Heart right ventricle (tissue), 16 donors: ENCODE results near the gene USP5. TPM values are rescaled to one million over a fixed set of nuclear protein-coding genes. Genes with fewer than 3 reads are reported as not detected.

Experiments
- ATAC-seq, 8 donors: fragments of 200-7000 bp; cut with Tn5 transposase; one replicate each; pipeline ENCODE4 v1.9.1; 2020; ENCODE audit warnings: mild to moderate bottlenecking in 8 of 8, moderate library complexity in 8 of 8, moderate number of reproducible peaks in 1 of 8
- DNase-seq, 2 donors: peaks; one replicate each; pipeline ENCODE4 v3.0.0-alpha.2; 2020
- H3K27ac ChIP-seq, 10 donors: fragments of 200-600 bp; sonication (generic) in 2 of 10; one replicate each; pipeline versions ENCODE4 v1.5.0 to v1.8.0; 2020 to 2022; ENCODE audit warnings: mild to moderate bottlenecking in 3 of 10
- H3K27me3 ChIP-seq, 7 donors: fragments of 200-600 bp; one replicate each; pipeline ENCODE4 v1.8.0; 2021 to 2022; ENCODE audit warnings: mild to moderate bottlenecking in 2 of 7
- H3K36me3 ChIP-seq, 9 donors: fragments of 200-600 bp; sonication (generic) in 1 of 9; one replicate each; pipeline versions ENCODE4 v1.5.0 to v1.8.0; 2020 to 2022; ENCODE audit warnings: mild to moderate bottlenecking in 2 of 9
- H3K4me1 ChIP-seq, 9 donors: fragments of 200-600 bp; sonication (generic) in 1 of 9; one replicate each; pipeline versions ENCODE4 v1.5.0 to v1.8.0; 2020 to 2022; ENCODE audit warnings: mild to moderate bottlenecking in 4 of 9
- H3K4me3 ChIP-seq, 10 donors: fragments of 200-600 bp; sonication (generic) in 2 of 10; one replicate each; pipeline versions ENCODE4 v1.5.0 to v1.8.0; 2020 to 2022; ENCODE audit warnings: mild to moderate bottlenecking in 7 of 10, moderate library complexity in 2 of 10
- H3K9me3 ChIP-seq, 11 donors: fragments of 200-600 bp in 10 of 11; sonication (generic) in 2 of 11; one replicate each; pipeline versions ENCODE4 v1.5.0 to v1.8.0; 2013 to 2022; ENCODE audit warnings: mild to moderate bottlenecking in 2 of 11, control low read depth in 1 of 11, moderate library complexity in 1 of 11
- WGBS, 2 donors: extraction: QIAGEN DNeasy Blood & Tissue Kit; methylation state at CpG; one replicate each; pipeline ENCODE4 v1.1.7; 2013; ENCODE audit warnings: inconsistent platforms in 1 of 2; 5-methylcytosine and 5-hydroxymethylcytosine counted together
- intact Hi-C, 10 donors: fragments of 100-400 bp; cut with DNase I; formaldehyde crosslinking; loops; one replicate each; pipeline versions ENCODE4 v1.11.1 to v1.14.2; 2022
- polyA plus RNA-seq, 2 donors: library from polyadenylated mRNA; stranded (reverse); fragments of 200-250 nt; gene quantifications; one replicate each; pipeline ENCODE4 v1.2.3, GENCODE V29; 2013
- total RNA-seq, 10 donors: library from RNA; stranded (reverse); fragmentation: NEBNext Ultra II Directional in 3 of 10; extraction: Animal tissue kit (Norgen Biotek cat#: 25700) in 3 of 10; gene quantifications; one replicate each; pipeline versions ENCODE4 v1.2.1 to v1.2.4, GENCODE V29; 2021 to 2023
- TF ChIP-seq, protein P1 (sequence below), 9 donors: fragments of 200-600 bp; sonication (generic) in 2 of 9; IDR thresholded peaks; one replicate each; pipeline versions ENCODE4 v1.5.0 to v1.8.0; 2021 to 2022; ENCODE audit warnings: antibody characterized with exemption in 9 of 9, mild to moderate bottlenecking in 5 of 9, moderate library complexity in 1 of 9
- donor health status: Arrhythmogenic right ventricular cardiomyopathy.
- donor health status: ischemic (EF 13 %, LVEDD 7.1; RV severe dilation, severe dysfunction).
- donor health status: healthy with polysubstance abuse.
- donor health status: DM: no; HTN: yes; CAD: no.
- donor health status: DM: no; HTN: no; CAD: no.
- donor health status: ischemic (EF 25% LVEDD 6.9; RV normal size, moderate dysfunction).
- donor health status: ischemic (EF 25% LVEDD 5.7; RV mildly dilated, moderate dysfunction).
- donor health status: healthy.
- donor health status: DM: yes; HTN: yes; CAD: no.
- donor health status: Ischemic cardiomyopathy.
- donor health status: ischemic (EF 35%, LVEDD 5.7; RV mildly dilated, moderate dysfunction).
- donor health status: nonischemic (EF 11% LVEDD 7.7; RV severe dilation, severe dysfunction).
- donor health status: DM: yes; HTN: yes; CAD: no.
- donor health status: PGD.
- donor health status: ischemic (EF 29% LVEDD 5.4; RV normal size, mild dysfunction).
- donor health status: nonischemic (EF 23%, LVEDD 6.1; RV moderate dilation, normal function).

Gene USP5
- total and polyA plus RNA-seq, 12 donors: 17.6 to 95.5 (median 73.0) TPM

DNA sequence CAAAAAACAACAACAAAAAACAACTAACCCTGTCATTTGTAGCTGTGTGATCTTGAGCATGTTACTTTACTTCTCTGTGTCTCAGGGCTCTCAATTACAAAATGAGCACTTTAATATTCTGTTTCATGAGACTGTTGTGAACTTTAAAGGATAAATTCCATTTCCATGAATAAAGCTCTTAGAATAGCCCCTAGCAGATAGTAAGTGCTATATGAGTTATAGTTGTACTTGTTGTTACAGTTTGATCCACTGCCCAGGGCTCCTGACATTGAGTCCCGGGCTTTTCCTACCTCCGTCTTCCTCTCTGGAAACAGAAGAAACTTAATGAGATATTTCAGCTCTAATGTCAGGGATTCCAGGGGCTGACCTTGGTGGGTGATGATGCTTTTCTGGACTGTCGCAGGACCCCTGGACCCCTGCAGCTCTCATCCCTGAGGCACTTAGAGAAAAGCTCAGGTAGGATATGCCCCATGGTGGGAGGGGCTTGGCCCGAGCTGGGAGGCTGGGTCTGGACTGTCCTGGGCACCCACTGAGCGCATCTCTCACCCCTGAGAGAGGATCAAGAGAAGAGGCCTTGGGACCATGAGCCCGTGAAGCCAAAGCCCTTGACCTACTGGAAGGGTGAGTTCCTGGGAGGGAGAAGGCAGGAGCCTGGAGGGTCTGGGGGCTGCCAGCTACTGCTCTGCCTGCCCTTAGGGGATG lies 18.6 kb upstream of the USP5 start:
- Histone ChIP-seq H3K27ac (peak overlapping the region; percentile 33 to 91 (median 86)), H3K4me3 (peak overlapping the region in 9 of 10 donors; percentile 15 to 56 (median 47)), H3K27me3 (peaks cover 0 to 23% (median 0%) of the 10 kb centered on the region in 7 donors), H3K9me3 (no peaks in the 10 kb centered on the region), H3K4me1 (peaks cover 0 to 54% (median 15%) of the 10 kb centered on the region in 9 donors), H3K36me3 (peaks cover 0 to 67% (median 15%) of the 10 kb centered on the region in 9 donors)
- TF ChIP-seq, protein P1, sequence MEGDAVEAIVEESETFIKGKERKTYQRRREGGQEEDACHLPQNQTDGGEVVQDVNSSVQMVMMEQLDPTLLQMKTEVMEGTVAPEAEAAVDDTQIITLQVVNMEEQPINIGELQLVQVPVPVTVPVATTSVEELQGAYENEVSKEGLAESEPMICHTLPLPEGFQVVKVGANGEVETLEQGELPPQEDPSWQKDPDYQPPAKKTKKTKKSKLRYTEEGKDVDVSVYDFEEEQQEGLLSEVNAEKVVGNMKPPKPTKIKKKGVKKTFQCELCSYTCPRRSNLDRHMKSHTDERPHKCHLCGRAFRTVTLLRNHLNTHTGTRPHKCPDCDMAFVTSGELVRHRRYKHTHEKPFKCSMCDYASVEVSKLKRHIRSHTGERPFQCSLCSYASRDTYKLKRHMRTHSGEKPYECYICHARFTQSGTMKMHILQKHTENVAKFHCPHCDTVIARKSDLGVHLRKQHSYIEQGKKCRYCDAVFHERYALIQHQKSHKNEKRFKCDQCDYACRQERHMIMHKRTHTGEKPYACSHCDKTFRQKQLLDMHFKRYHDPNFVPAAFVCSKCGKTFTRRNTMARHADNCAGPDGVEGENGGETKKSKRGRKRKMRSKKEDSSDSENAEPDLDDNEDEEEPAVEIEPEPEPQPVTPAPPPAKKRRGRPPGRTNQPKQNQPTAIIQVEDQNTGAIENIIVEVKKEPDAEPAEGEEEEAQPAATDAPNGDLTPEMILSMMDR (IDR thresholded peaks at IDR 0.05): no peak
- ATAC-seq: peak in 7 of 8 donors; percentile 2 to 74 (median 47)
- intact Hi-C loops: no loop called here
- 58 to 72% methylated on average over 6 of the region's 6 CpGs for WGBS, 2 donors
- DNase-seq: no peak

DNA sequence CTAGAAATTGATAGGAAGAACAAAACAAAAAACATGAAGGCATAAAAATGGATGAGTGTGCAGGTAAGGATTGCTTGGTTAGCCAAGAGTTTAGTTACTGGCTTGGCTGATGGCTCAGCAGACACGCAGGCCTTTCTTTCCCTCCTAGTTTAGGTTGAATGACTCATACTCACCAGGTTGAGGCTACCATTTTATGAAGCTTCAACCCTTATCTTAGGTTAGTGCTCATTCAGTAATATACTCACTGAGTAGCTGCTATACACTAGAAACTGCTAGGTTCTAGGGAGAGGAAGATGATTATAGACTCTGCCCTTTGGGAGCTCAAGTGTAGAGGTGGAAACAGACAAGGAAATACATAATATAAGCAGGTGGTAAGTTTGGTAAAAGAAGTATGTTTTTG lies 17.7 kb upstream of the USP5 start:
- H3K27ac ChIP-seq: peak overlapping the region in 9 of 10 donors; percentile 62 to 91 (median 87)
- peak in 1 of 8 donors; percentile 16 for ATAC-seq
- H3K36me3 ChIP-seq: peaks cover 0 to 76% (median 20%) of the 10 kb centered on the region in 9 donors
- peaks cover 0 to 14% (median 0%) of the 10 kb centered on the region in 7 donors for H3K27me3 ChIP-seq
- no peak for DNase-seq
- TF ChIP-seq, protein P1 (IDR thresholded peaks at IDR 0.05): no peak
- peaks cover 0 to 47% (median 11%) of the 10 kb centered on the region in 9 donors for H3K4me1 ChIP-seq
- H3K4me3 ChIP-seq: peak overlapping the region in 9 of 10 donors; percentile 15 to 56 (median 47)
- intact Hi-C loops: no loop called here
- no peaks in the 10 kb centered on the region for H3K9me3 ChIP-seq
- WGBS, 2 donors: 76 to 81% methylated on average over 1 of the region's 1 CpG

DNA sequence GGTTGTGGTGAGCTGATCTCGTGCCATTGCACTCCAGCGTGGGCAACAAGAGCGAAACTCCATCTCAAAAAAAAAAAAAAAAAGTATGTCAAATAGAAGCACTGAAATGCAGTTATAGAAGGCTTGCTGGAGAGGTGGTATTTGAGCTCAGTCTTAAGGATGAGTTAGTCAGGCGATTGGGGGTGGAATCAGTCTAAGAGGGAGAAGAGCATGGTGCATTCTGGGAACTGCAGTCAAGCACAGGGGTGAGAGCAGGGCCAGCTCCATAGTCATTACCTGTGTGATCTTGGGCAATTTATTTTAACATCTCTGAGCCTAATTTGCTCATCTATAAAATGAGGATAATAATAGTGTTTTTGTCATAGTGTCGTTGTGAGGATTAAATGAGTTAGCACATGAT lies 17.1 kb upstream of the USP5 start:
- H3K4me3 ChIP-seq: peak overlapping the region in 3 of 10 donors; percentile 26 to 56 (median 51)
- H3K36me3 ChIP-seq: peaks cover 0 to 82% (median 20%) of the 10 kb centered on the region in 9 donors
- TF ChIP-seq, protein P1 (IDR thresholded peaks at IDR 0.05): no peak
- peaks cover 0 to 8% (median 0%) of the 10 kb centered on the region in 7 donors for H3K27me3 ChIP-seq
- ATAC-seq (no peak), DNase-seq (no peak)
- H3K9me3 ChIP-seq: no peaks in the 10 kb centered on the region
- H3K27ac ChIP-seq: peak overlapping the region in 4 of 10 donors; percentile 87 to 91 (median 90)
- 85 to 90% methylated on average over 5 of the region's 5 CpGs for WGBS, 2 donors
- peaks cover 0 to 45% (median 6%) of the 10 kb centered on the region in 9 donors for H3K4me1 ChIP-seq
- intact Hi-C loops: no loop called here

DNA sequence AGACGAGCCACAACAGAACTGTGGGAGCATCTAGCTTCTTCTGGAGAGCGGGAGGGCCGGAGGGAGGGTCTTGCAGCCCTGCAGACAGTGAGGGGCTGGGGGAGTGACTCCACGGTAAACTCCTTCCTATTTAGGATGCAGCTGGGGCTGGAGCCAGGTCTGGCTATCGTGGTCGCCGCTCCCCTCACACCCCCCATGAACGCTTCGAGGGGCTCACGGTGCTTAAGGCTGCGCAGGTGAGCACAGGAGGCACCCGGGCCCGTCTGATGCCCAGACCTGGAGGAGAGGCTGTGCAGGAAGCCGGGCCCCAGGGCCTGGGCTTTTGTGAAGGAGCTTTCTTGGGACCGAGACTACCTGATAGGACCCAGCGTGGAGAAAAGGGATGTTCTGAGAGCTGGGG lies 15.1 kb upstream of the USP5 start:
- Histone ChIP-seq H3K9me3 (no peaks in the 10 kb centered on the region), H3K4me3 (no peak overlapping the region), H3K27me3 (no peaks in the 10 kb centered on the region), H3K27ac (no peak overlapping the region), H3K36me3 (peaks cover 0 to 73% (median 20%) of the 10 kb centered on the region in 9 donors), H3K4me1 (peaks cover 0 to 54% (median 6%) of the 10 kb centered on the region in 9 donors)
- whole genome bisulfite sequencing, 2 donors: 89 to 94% methylated on average over 16 of the region's 16 CpGs
- DNase-seq (no peak), ATAC-seq (no peak)
- intact Hi-C loops: no loop called here
- TF ChIP-seq, protein P1 (IDR thresholded peaks at IDR 0.05): no peak
